ENCODE measurements around the gene PLCG1. TPM values are rescaled to one million over a fixed set of nuclear protein-coding genes. Genes with fewer than 3 reads are reported as not detected.

Gene PLCG1
- total and polyA plus RNA-seq, 9 of the 15 experiments (the other 6 are each of a cell fraction or from before 2014, with no cell fraction given): 1.7 to 67.0 (median 34.8) TPM

DNA sequence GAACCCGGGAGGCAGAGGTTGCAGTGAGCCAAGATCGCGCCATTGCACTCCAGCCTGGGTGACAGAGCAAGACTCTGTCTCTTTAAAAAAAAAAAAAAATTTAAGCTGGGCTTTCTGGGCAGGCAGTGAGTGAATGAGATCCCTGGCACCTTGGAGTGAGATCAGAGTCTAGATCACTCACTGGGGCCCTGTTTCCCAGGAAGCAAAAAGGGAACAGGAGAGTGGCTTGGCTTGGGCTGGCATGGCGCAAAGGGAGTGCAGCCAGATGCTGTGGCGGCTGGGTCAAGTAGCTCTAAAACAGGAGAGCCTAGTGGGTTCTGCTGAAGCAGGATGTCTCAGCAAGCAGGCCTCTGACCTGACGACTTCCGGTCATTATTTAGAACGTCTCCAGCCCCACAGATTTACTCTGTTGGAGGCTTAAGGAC is 10.4 kb downstream of the PLCG1 start:
- Histone ChIP-seq H3K4me3 (no peak overlapping the region), H3K36me3 (ENCODE audit: control insufficient read depth, insufficient read depth, low read length) (peaks cover 11% of the 10 kb centered on the region; the same call in 2 of the 3 replicates), H4K20me1 (replicated peaks; ENCODE audit: control insufficient read depth, insufficient read depth, low read length) (peaks cover 44% of the 10 kb centered on the region), H3K27me3 (ENCODE audit: control insufficient read depth in 2 of 2, insufficient read depth in 2 of 2, low read length in 2 of 2) (no peaks in the 10 kb centered on the region), H3K4me2 (ENCODE audit: insufficient read depth, low read length) (no peak overlapping the region), H3K9me1 (ENCODE audit: control insufficient read depth, insufficient read depth, low read length) (peaks cover 8% of the 10 kb centered on the region), H3K27ac (ENCODE audit: extremely low read depth, low read depth, low read length) (no peak overlapping the region), H3K9me3 (replicated peaks; ENCODE audit: control insufficient read depth, insufficient read depth, low read depth, low read length) (no peaks in the 10 kb centered on the region), H3K4me1 (replicated peaks in 1 of 2; ENCODE audit: control insufficient read depth in 2 of 2, insufficient read depth in 2 of 2, low read length in 2 of 2) (peaks cover 8 to 29% of the 10 kb centered on the region in 2 experiments; a peak in 4 of 5 replicates), H2AFZ (ENCODE audit: low read depth, low read length) (no peak overlapping the region), H3K9ac (ENCODE audit: insufficient read depth in 1 of 2, low read depth in 2 of 2, low read length in 2 of 2) (no peak overlapping the region), H3K79me2 (ENCODE audit: control insufficient read depth, insufficient read depth, low read length) (peaks cover 79% of the 10 kb centered on the region)
- ATAC-seq: no peak
- ChIA-PET POLR2A (interaction anchor here (0.6 kb wide), 1 partner anchor 127 kb away, joined by 3 read pairs; no protein-coding TSS in a partner anchor), CTCF (ENCODE audit: low intra/inter-chr PET ratio) (no interaction called here)
- intact Hi-C loops (cut with micrococcal nuclease): no loop called here
- TF ChIP-seq SMAD3 (CRISPR knock-in tag; conservative IDR thresholded peaks at IDR 0.05) (no peak), DACH1 (IDR thresholded peaks at IDR 0.05; ENCODE audit: partially characterized antibody) (no peak), ZNF197 (CRISPR knock-in tag; IDR thresholded peaks at IDR 0.05; ENCODE audit: low read depth) (no peak), MGA (IDR thresholded peaks at IDR 0.05) (no peak), THRB (CRISPR knock-in tag; conservative IDR thresholded peaks at IDR 0.05) (no peak), ELF2 (CRISPR knock-in tag; IDR thresholded peaks at IDR 0.05) (no peak)
- 73% methylated on average over 8 of the region's 8 CpGs for WGBS (ENCODE audit: insufficient coverage, low coverage, missing lambda C conversion rate)
- in situ Hi-C loops (cut with MboI): no loop called here
- no peak for FAIRE-seq
- BruUV-seq (replicated peaks): no TSS peak
- DNase-seq (ENCODE audit: extremely low read depth in 1 of 4, low spot score in 3 of 4): no peak
